ENCODE data around the gene TMC3. TPM values are rescaled to one million over a fixed set of nuclear protein-coding genes. Genes with fewer than 3 reads are reported as not detected.
"Not testable (repeated sequence)": the region's sequence is repeated elsewhere in the genome, so short reads cannot be mapped to it uniquely, and the experiment has no call there.

The TMC3 gene
- total RNA-seq (2014; rRNA removed; shearing (Covaris generic)): not detected in 2 replicates

DNA sequence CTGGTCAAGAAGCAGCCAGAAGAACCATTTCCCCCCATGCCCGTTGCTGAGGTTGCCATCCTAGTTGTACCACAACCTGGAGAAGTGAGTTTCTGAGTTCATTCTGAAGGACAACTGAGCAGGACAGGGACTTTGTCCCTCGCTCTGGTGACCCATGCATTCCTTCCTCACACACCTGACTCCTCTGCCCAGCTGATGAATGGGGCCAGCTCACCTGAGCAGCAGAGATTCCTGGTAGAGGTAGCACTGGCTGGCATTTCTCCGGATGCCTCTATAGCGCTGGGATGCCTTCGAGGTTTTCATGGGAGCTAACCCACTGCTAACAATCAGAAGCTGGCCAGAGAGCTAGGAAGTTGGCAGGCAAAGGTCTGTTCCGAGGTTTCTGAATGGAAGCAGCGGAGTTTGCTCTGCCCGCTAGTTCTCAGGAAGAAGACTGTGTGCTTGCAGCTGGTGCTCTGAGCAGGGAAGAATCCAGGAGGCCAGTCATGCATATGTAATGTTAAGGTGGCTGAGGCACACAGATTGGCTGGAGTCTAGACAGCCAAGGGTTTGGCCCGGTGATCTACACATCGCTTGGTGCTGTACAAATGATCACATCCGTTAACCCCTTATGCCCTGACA, at the start of gene TMC3:
Gene TMC3, minus strand, starts transcription at position 439 of the 621 bp plus-strand sequence. Its CDS starts 136 bp downstream, at position 303.
- peak; percentile 84 for DNase-seq (ENCODE audit: low spot score)
- in situ Hi-C loops (cut with HindIII; ENCODE audit: low sequenced_read_pairs): no loop called here

DNA sequence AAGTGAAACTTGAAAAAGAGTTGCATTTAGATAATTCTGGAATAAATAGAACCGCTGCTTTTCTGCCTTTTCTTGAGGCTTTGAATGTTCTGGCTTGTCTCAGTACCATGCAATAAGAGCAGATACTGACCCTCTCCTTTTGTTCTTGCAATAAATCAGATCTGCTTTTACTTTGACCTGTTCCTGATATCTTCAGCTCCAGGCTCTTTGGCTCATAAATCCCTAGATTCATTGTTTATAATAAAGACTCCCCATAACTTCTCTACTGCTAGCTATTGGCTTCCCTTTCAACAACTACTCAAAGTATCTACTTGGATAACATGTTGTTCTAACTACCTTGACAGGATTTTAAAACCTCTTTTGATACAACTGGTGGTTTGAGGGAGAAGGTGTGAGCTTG, 47.4 kb upstream of the TMC3 start:
- in situ Hi-C loops (cut with HindIII; ENCODE audit: low sequenced_read_pairs): no loop called here
- DNase-seq (ENCODE audit: low spot score): no peak

DNA sequence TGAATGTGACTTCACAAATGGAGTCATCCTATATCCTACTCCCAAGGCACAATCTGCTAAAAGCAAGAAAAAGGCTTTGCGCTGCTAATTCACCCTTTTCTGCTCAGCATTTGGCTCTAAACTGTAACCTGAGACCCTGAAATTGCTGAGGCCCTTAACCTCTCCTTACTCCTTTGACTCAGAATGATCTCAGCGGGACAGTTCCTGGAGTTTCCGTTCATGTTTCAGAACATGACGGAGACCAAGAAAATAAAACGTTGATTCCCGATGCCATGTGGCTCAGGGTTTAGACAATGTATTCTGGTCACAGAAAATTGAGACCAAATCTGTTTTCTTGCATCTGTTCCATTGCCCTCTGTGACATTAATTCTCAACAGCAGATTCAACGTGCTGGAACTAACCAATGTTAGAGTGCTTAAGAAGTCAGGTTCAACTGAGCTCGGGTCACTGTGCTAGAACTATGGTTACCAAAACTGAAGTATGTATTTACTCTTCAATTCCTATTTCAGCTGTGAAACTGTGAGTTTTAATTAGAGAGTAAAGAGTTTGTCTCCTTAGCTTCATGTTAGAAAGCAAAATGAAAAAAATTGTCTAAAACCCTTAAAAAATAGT, 45.4 kb upstream of the TMC3 start:
- DNase-seq (ENCODE audit: low spot score): no peak
- in situ Hi-C loops (cut with HindIII; ENCODE audit: low sequenced_read_pairs): no loop called here

DNA sequence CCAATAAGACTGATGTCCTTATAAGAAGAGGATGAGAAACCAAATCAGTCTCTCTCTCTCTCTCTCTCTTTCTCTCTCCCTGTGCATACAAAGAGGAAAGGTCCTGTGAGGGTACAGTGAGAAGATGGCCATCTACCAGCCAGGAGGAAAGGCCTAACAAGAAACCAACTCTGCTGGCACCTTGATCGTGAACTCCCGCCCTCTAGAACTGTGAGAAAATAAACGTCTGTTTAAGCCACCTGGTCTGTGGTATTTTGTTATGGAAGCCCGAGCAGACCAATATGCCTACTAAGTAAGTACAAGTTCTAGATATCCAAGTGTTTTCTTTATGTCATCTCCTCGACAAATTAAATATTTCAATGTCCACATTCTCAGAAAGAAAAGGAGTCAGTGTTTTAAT, 44.9 kb upstream of the TMC3 start:
- DNase-seq (ENCODE audit: low spot score): no peak
- in situ Hi-C loops (cut with HindIII; ENCODE audit: low sequenced_read_pairs): no loop called here

DNA sequence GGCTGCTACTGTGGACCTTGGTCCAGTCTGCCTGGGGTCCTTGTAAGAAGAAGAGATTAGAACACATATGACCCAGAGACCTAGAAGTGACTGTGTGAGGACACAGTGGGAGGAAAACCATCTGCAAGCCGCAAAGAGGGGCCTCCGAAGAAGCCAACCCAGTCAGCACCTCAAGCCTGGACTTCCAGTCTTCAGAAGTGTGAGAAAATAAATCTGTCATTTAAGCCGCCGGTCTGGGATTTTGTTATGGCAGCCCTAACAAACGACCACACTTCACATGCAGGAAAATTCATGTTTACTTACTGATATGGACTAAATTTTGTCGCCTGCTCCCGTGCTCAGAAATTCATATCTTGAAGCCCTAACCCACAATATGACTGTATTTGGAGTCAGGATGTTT, 44.4 kb upstream of the TMC3 start:
- in situ Hi-C loops (cut with HindIII; ENCODE audit: low sequenced_read_pairs): no loop called here
- no peak for DNase-seq (ENCODE audit: low spot score)

DNA sequence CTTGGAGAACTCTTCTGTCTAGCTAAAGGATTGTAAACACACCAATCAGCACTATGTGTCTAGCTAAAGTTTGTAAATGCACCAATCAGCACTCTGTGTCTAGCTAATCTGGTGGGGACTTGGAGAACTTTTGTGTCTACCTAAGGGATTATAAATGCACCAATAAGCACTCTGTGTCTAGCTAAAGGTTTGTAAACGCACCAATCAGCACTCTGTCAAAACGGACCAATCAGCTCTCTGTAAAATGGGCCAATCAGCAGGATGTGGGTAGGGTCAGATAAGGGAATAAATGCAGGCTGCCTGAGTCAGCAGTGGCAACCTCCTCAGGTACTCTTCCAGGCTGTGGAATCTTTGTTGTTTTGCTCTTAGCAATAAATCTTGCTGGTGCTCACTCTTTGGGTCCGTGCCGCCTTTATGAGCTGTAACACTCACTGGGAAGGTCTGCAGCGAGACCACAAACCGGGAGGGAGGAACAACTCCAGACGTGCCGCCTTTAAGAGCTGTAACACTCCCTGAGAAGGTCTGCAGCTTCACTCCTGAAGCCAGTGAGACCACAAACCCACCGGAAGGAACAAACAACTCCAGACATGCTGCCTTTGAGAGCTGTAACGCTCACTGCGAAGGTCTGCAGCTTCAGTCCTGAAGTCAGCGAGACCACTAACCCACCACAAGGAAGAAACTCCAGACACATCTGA, 40.4 kb upstream of the TMC3 start:
- in situ Hi-C loops (cut with HindIII; ENCODE audit: low sequenced_read_pairs); DNase-seq (ENCODE audit: low spot score): not testable (repeated sequence)

DNA sequence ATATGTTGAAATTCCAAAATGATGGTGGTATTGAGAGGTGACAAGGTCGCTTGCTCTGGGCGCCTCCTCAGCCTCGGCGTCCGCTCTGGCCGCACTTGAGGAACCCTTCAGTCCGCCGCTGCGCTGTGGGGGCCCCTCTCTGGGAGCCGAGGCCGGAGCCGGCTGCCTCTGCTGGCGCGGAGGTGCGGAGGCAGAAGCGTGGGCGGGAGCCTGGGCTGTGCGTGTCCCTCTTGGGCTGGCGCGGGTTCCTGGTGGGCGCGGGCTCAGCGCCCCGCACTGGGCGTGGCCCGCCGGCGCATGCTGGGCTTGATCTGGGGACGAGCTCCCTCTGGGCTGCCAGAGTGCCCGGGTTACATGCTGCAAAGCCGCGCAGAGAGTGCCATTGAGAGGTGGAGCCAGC, 39.8 kb upstream of the TMC3 start:
- in situ Hi-C loops (cut with HindIII; ENCODE audit: low sequenced_read_pairs): no loop called here
- DNase-seq (ENCODE audit: low spot score): no peak

DNA sequence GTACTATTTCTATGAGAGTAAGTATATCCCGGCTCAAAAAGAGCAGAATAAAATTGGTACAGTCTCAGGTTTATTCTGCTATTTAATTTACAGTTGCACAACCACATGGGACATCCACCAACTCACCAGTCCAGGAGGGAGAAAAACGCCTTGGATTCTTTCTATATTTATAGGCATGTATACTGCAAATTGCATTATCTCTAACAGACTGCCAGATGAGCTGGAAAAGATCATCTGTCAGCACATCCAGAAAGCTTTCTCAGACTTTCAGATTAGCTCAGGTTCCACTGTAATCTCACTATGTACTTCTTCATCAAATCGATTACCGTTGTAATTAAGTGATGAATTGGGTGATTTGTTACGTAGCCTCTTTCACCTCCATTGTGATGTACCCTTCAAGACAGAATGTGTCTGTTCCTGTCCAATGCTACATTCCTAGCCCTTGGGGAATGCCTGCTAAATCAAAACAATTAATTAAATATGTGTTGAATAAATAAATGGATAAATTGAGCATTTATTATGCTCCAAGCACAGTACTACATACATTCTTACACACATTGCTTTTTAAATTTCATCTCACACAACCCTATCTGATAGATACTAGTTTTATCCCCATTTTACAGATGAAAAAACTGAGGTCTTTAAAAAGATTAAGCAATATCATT, 38.1 kb upstream of the TMC3 start:
- DNase-seq (ENCODE audit: low spot score): no peak
- in situ Hi-C loops (cut with HindIII; ENCODE audit: low sequenced_read_pairs): no loop called here

DNA sequence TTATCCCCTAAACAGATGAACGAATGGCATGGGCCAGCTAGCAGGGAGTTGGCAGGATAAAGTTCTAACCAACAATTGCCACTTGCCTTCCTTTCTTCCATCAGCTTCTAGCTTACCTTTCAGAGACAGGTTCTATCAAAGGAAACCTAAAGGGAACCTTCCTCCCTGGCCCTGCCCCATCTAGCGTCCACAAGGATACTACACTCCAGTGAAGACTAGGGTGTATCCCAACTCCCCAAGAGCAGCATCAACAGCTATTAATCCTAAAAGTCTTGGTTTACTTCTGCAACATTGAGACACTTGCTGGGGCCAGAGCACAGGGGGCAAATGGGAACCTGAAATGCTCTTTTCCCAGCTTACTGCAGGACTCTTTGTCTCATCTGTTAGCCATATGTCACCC, 37.0 kb upstream of the TMC3 start:
- DNase-seq (ENCODE audit: low spot score): no peak

DNA sequence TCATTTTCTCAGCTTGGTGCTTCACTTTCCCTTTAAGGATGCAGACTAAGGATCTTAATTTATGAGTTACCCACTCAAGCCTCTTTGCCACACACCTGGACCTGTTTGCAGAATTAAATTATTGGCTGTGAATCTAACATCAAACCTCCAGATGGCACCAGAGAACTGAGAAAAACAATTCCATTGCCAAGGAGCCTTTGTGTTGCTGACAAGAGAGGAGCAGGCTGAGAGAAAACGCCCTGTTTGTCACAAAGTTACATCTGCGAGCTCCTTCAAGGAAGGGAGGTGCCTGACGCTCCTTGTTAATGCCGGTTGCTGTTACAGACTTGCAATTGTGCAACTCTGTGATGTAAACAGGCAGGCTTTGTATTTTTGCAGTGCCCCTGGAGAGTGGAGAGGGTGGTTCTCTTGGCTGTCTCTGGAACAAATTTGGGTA, 36.3 kb upstream of the TMC3 start:
- peak; percentile 87 for DNase-seq (ENCODE audit: low spot score)
- in situ Hi-C loops (cut with HindIII; ENCODE audit: low sequenced_read_pairs): no loop called here

More for the DNA sequence above, 37.0 kb upstream of the TMC3 start:
- in situ Hi-C loops (cut with HindIII; ENCODE audit: low sequenced_read_pairs): no loop called here

DNA sequence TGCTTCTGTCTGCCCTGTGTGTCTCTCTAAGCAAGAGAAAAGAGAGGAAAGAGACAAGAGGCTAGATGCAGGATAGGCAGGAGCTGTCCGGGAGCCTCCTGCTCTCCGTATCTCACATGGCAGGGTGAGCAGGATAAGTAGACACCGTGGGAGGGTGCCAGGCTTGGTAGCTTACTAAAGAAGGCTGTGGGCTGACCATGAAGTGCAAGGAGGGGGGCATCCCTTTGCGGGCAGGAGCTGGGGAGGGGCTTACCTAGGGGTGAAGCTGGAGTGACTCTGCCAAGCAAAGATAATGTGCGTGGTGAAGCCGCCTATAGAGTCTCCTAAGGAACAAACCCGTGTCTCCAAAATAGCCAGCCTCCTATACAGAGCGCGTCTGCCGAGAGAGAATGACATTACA, 33.7 kb upstream of the TMC3 start:
- in situ Hi-C loops (cut with HindIII; ENCODE audit: low sequenced_read_pairs): no loop called here
- DNase-seq (ENCODE audit: low spot score): no peak

DNA sequence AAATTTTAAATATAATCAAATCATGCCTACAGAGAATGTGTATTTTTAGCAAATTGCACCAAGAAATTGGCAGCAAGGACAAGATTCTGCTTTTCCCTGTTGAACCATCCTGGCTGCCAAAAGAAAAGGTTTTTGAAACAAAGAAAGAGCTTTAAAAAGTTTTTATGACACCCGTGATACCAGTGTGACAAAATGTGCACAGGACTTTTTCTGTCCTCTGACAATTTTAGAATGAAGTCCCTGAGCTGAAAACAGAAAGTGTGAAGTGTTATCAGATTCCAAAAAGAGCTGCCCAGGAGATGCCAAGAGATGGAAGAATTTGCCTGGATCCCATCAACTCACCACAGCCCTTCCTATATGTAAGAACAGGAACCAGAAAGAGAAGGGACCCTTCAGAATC, 33.2 kb upstream of the TMC3 start:
- in situ Hi-C loops (cut with HindIII; ENCODE audit: low sequenced_read_pairs): no loop called here
- no peak for DNase-seq (ENCODE audit: low spot score)

DNA sequence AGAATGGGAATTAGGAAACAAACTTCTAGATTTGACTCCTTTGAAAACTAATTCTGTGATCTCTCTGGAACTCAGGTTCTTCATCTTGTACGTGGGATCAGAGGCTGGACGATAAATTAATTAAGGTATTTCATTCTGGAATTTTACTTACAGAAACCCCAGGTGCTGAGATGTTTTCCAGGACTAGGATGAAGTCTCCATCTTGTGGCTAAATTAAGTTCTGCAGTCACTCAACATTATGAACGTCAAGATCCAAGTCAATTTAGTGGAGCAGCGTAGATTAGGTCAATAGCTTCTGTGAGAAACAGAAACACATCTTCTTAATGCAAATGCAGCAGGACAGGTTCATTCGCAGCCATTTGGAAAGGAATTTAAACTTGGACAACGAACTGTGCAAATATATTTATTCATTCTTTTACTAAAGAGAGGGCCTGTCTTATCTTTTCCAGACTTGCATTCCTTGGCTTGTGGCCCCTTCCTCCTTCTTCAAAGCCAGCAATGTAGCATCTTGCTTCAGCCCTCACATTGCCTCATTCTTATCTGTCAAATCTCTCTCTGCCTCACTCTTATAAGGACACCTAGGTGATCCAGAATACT, 26.7 kb upstream of the TMC3 start:
- peak; percentile 78 for DNase-seq (ENCODE audit: low spot score)
- in situ Hi-C loops (cut with HindIII; ENCODE audit: low sequenced_read_pairs): no loop called here

DNA sequence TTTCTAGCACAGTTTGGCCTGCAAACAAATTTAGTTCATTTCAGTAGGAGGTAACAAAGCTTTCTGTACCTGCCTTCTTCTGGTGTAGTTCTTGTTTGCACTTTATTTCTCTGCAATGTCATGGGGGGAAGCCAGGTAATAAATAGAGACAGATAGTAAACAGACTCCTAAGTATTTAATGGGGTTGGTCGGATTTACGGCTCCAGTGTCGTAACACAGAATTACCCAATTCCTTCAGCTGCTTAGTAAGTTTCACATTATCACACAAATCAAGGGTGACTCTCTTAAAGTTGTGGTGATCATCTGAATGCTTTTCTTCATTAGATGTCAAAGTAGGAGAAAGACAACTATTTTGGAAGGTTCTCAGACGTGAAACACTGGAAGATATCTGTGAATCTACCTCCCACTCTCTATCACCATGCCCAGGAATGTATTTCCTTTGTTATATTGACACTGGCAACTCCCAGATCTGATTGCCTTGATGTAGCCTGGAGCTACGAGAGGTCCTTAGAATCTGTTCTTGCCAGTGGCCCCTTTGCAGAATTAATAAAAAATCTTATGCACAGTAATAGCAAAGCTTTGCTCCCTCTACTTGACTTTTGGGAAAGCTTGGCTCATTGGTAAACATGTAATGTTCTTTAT, 25.0 kb upstream of the TMC3 start:
- in situ Hi-C loops (cut with HindIII; ENCODE audit: low sequenced_read_pairs): no loop called here
- no peak for DNase-seq (ENCODE audit: low spot score)

DNA sequence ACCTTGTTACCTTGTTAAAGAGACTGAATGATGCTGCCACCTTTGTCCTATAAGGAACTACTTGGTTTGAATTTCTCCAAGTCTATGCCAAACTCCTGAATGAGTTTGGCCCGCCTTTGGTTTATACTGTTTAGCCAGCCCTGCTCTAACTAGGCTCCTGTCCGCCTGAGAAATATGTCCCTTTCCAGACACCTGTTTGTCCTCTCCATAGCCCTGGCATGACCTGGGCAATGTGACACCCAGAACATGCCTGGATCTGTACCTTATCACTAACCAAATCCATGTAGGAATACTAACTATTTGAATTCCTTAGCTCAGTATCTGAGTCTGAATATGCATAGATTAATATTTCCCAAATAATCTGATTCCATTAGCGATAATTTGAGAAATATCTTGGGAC, 24.4 kb upstream of the TMC3 start:
- DNase-seq (ENCODE audit: low spot score): no peak

DNA sequence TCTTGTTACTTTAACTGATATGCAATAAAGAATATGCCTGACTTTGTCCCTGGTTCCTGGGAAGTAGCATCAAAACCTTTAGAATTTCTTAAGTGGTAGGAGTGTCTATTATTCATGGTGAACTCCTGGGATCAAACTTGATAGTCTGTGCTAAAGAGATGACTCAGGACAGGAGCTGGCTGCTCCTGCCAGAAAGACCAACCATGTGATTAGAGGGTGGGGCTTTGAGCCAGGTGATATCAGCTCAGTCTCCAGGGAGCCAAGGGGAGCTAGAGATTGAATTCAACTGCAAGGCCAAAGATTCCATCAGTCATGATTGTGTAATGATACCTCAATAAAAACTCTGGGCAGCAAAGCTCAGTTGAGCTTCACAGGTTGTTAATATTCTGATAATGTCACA, 20.6 kb upstream of the TMC3 start:
- DNase-seq (ENCODE audit: low spot score): no peak
- in situ Hi-C loops (cut with HindIII; ENCODE audit: low sequenced_read_pairs): no loop called here

More for the DNA sequence above, 24.4 kb upstream of the TMC3 start:
- in situ Hi-C loops (cut with HindIII; ENCODE audit: low sequenced_read_pairs): no loop called here

DNA sequence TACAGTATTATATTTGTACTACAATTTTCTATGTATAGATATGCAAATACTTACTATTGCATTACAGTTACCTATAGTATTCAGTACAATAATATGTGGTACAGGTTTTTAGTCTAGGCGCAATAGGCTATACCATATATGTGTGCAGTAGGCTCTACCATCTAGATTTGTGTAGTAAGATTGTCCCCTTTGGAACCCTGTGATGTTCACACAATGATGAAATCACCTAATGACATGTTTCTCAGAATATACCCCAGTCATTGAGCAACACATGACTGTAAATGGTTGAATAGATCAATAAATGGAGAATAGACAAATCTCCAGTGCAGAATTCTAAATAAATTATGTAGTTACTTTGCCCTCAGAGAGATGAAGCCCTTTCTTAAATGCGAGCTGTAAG, 17.6 kb upstream of the TMC3 start:
- no peak for DNase-seq (ENCODE audit: low spot score)
- in situ Hi-C loops (cut with HindIII; ENCODE audit: low sequenced_read_pairs): no loop called here

DNA sequence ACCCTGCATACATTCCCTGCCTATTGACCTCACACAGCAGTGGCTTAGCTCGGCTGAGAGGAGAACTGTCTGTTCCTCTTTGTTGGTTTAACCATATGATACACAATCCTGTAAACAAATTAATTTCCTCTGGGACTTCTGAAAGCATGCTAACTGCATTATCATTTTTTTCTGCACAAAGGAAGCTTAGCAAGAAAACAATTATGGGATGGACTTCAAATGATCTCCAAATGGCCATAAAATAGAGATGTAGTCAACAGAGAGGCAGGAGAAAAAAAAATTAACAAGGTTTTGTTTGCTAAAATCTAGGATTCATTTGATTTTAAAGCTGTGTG, 14.4 kb upstream of the TMC3 start:
- in situ Hi-C loops (cut with HindIII; ENCODE audit: low sequenced_read_pairs): no loop called here
- no peak for DNase-seq (ENCODE audit: low spot score)

DNA sequence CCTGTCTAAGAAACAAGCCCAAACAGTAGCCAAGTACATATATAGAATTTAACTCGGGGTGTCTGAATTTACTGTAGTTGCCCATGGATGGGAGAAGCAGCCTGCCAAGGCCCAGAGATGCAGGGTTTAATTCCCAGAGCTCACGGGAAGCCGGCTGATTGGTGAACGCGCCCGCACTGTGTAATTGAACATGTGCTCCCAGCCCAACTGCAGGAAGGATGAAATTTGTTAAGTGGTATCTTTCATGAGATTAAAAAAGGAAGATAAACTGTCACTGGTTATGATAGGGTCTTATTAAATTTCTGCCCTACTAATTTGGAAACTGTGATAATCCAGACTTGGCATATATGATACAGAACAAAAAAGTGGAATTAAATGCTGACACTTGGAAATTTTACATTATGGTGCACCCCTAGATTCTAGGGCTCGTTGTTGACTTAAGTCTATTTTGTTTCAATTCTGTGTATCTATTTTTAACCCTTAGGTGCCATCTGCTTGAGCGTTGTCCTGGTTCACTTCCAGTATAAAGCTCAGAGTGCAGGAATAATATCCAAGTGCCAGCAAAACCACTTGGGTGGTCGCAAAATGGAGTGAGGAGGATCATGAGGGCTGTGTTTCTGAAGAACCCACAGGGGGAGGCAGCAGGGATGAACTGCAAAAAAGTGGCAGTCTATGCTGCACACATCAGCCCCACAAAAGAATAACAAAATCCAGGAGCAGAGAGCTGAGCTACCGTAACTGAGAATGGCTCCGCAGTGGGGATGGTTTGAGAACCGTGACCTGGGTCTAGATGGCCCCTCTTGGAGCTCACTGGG, 13.8 kb upstream of the TMC3 start:
- in situ Hi-C loops (cut with HindIII; ENCODE audit: low sequenced_read_pairs): no loop called here
- DNase-seq (ENCODE audit: low spot score): no peak

Measured in G401 (cell line).